GM12878 (cell line): Measurements from ENCODE around the gene GLIPR2. TPM values are rescaled to one million over a fixed set of nuclear protein-coding genes. Genes with fewer than 3 reads are reported as not detected.

Experiments used
- ATAC-seq: fragments of 200-7000 bp; cut with Tn5 transposase; 3 replicates; pipeline ENCODE4 v1.9.1; 2020; ENCODE audit warnings: mild to moderate bottlenecking, moderate library complexity
- BruUV-seq: library from RNA; stranded (reverse); fragments of 400-500 nt; replicated peaks from 2 replicates; lab custom pipeline; 2021; lab: Mats Ljungman, UMichigan
- CTCF ChIA-PET: fragments of 300-600 bp; sonication (Branson Sonifier 250); formaldehyde crosslinking; extraction: SDS; loops from one replicate; lab custom pipeline; 2021; ENCODE audit warnings: inconsistent platforms; lab: Yijun Ruan, JAX
- POLR2A ChIA-PET: fragments of 350-600 bp; formaldehyde crosslinking; extraction: SDS; loops from one replicate; lab custom pipeline; 2021; ENCODE audit warnings: inconsistent platforms; lab: Charles Lee
- RAD21 ChIA-PET: fragments of 300-600 bp; sonication (Branson Sonifier 250); formaldehyde crosslinking; loops from one replicate; lab custom pipeline; 2023; ENCODE audit warnings: antibody characterized with exemption; ENCODE audit not compliant: unreplicated experiment; lab: Charles Lee
- SMC1A ChIA-PET: fragments of 300-600 bp; sonication (Branson Sonifier 250); formaldehyde crosslinking; loops from one replicate; lab custom pipeline; 2023; ENCODE audit not compliant: unreplicated experiment, uncharacterized antibody; lab: Charles Lee
- DNase-seq: peaks from one replicate; pipeline ENCODE4 v3.0.0-alpha.2; 2011; ENCODE audit warnings: low read depth, low spot score
- FAIRE-seq: peaks from 3 replicates; lab custom pipeline; 2011; peaks lifted over from hg19 to GRCh38; lab: Jason Lieb, UNC
- H2AFZ ChIP-seq: 2 replicates; pipeline ENCODE4 v1.6.0; 2011; ENCODE audit warnings: low read depth, low read length, control low read depth; ENCODE audit not compliant: control insufficient read depth
- H3K27ac ChIP-seq: 2 replicates; pipeline ENCODE4 v1.5.1; 2011; ENCODE audit warnings: control low read depth; ENCODE audit not compliant: control insufficient read depth, insufficient read depth
- H3K27me3 ChIP-seq, 2 experiments: replicated peaks in 1 of 2; 2 replicates each; pipeline versions ENCODE4 v1.6.0 to v1.6.1; 2011; ENCODE audit warnings: low read length in 1 of 2; ENCODE audit not compliant: control insufficient read depth in 2 of 2, insufficient read depth in 2 of 2
- H3K36me3 ChIP-seq, 2 experiments: 2 replicates each; pipeline ENCODE4 v1.5.1; 2011; ENCODE audit warnings: low read length in 1 of 2; ENCODE audit not compliant: control insufficient read depth in 2 of 2, insufficient read depth in 2 of 2
- H3K4me1 ChIP-seq: 2 replicates; pipeline ENCODE4 v1.6.1; 2011; ENCODE audit warnings: mild to moderate bottlenecking, low read length, moderate library complexity, mixed read lengths; ENCODE audit not compliant: control insufficient read depth, insufficient read depth
- H3K4me2 ChIP-seq: 2 replicates; pipeline ENCODE4 v1.6.0; 2011; ENCODE audit warnings: control low read depth; ENCODE audit not compliant: control insufficient read depth, insufficient read depth
- H3K4me3 ChIP-seq: fragments of 200-600 bp; sonication (generic); 2 replicates; pipeline ENCODE4 v1.5.1; 2016
- H3K79me2 ChIP-seq: 2 replicates; pipeline ENCODE4 v1.6.0; 2011; ENCODE audit warnings: low read length; ENCODE audit not compliant: control insufficient read depth, insufficient read depth
- H3K9ac ChIP-seq: 2 replicates; pipeline ENCODE4 v1.8.0; 2011; ENCODE audit warnings: low read length, control low read depth, mixed read lengths; ENCODE audit not compliant: control insufficient read depth, insufficient read depth
- H3K9me3 ChIP-seq: replicated peaks from 3 replicates; pipeline ENCODE4 v1.5.1; 2011; ENCODE audit warnings: mild to moderate bottlenecking, low read length; ENCODE audit not compliant: control insufficient read depth, insufficient read depth
- H4K20me1 ChIP-seq: 2 replicates; pipeline ENCODE4 v1.6.0; 2011; ENCODE audit not compliant: control insufficient read depth, insufficient read depth
- CREM ChIP-seq: IDR thresholded peaks from 2 replicates; pipeline ENCODE4 v1.6.1; 2014; ENCODE audit warnings: antibody characterized with exemption, low read depth
- CUX1 ChIP-seq: IDR thresholded peaks from 2 replicates; pipeline ENCODE4 v1.6.1; 2012; ENCODE audit warnings: improper control_type of control experiment, low read depth, low read length; ENCODE audit not compliant: insufficient replicate concordance
- IKZF2 ChIP-seq, 2 experiments: fragments of 450-650 bp; IDR thresholded peaks; 2 replicates each; pipeline ENCODE4 v1.6.1; 2017; ENCODE audit warnings: mild to moderate bottlenecking in 2 of 2, moderate library complexity in 2 of 2
- NFXL1 ChIP-seq: fragments of 450-650 bp; IDR thresholded peaks from 2 replicates; pipeline ENCODE4 v1.6.1; 2017; ENCODE audit warnings: antibody characterized with exemption, mild to moderate bottlenecking, borderline replicate concordance
- NFYB ChIP-seq: IDR thresholded peaks from 2 replicates; pipeline ENCODE4 v1.6.1; 2011; ENCODE audit warnings: low read depth, mild to moderate bottlenecking, low read length, improper control_type of control experiment, moderate library complexity; ENCODE audit not compliant: insufficient read depth
- REST ChIP-seq: IDR thresholded peaks from 2 replicates; pipeline ENCODE4 v1.6.1; 2012; ENCODE audit warnings: mild to moderate bottlenecking, low read depth, low read length
- SRF ChIP-seq, 2 experiments: IDR thresholded peaks; 2 replicates each; pipeline ENCODE4 v1.6.1; 2011; ENCODE audit warnings: low read depth in 2 of 2, low read length in 2 of 2, mild to moderate bottlenecking in 1 of 2, moderate library complexity in 1 of 2
- ZNF687 ChIP-seq: fragments of 450-650 bp; IDR thresholded peaks from 2 replicates; pipeline ENCODE4 v1.6.1; 2017; ENCODE audit warnings: mild to moderate bottlenecking, moderate library complexity
- WGBS: methylation state at CpG from one replicate; pipeline ENCODE4 v1.1.6; 2016; ENCODE audit warnings: low lambda C conversion rate; ENCODE audit not compliant: insufficient replicate concordance, insufficient coverage; ENCODE audit errors: missing lambda C conversion rate; 5-methylcytosine and 5-hydroxymethylcytosine counted together
- in situ Hi-C: fragments of 300-500 bp; cut with MboI; formaldehyde crosslinking; loops from 9 replicates; pipeline ENCODE4 v1.14.3; 2018; ENCODE audit warnings: mixed read lengths
- intact Hi-C: fragments of 100-400 bp; cut with micrococcal nuclease; formaldehyde crosslinking; loops from one replicate; pipeline ENCODE4 v1.14.2; 2022; ENCODE audit not compliant: unreplicated experiment
- polyA plus RNA-seq, 11 experiments: library from polyadenylated mRNA; depleted of rRNA in 4 of 11; unstranded in 6 of 11; stranded (reverse) in 5 of 11; fragments of >200 nt; fragmentation: Nextera tagmentation in 4 of 11; fragmentation: Illumina TruSeq in 1 of 11; extraction: Ambion mirVana in 4 of 11; extraction: Trizol in 1 of 11; gene quantifications; 1 replicate in 1 of 11; 2 replicates in 10 of 11; pipeline versions ENCODE4 v1.2.1 to v1.2.3, GENCODE V29; 2011 to 2016; ENCODE audit warnings: inconsistent platforms in 2 of 11, missing spikeins in 2 of 11, low read depth in 1 of 11
- total RNA-seq, 4 experiments: library from RNA; depleted of rRNA in 3 of 4; stranded (reverse); fragments of >200 nt in 3 of 4; fragmentation: Illumina TruSeq in 1 of 4; extraction: Trizol in 1 of 4; gene quantifications; 2 replicates each; pipeline versions ENCODE4 v1.2.1 to v1.2.3, GENCODE V29; 2013 to 2021

The GLIPR2 gene
- total and polyA plus RNA-seq, 10 of the 15 experiments (the other 5 are each of a cell fraction or from before 2014, with no cell fraction given), result 0.41 to 3.5 (median 2.2) TPM

GRCh38 chr9:36163786-36164170 lies 27.2 kb downstream of the GLIPR2 start (continued):
- TF ChIP-seq REST, result no peak

- in situ Hi-C loops (no loop called here), intact Hi-C loops (loop anchor here (10.0 kb wide), 1 partner anchor 130 kb away; the partner anchor contains the start of gene RECK)
- SMC1A ChIA-PET, result interaction anchor here (1.1 to 9.1 kb wide), 2 partner anchors 14 to 62 kb away, joined by 4 to 134 read pairs; no protein-coding TSS in a partner anchor
- H3K79me2 ChIP-seq, result no peaks in the 10 kb centered on the region
- H3K36me3 ChIP-seq, result no peaks in the 10 kb centered on the region
- no peak overlapping the region for H2AFZ ChIP-seq
- no peak overlapping the region for H3K9ac ChIP-seq
- RAD21 ChIA-PET, result interaction anchor here (7.2 kb wide), 1 partner anchor 62 kb away, joined by 105 read pairs; no protein-coding TSS in a partner anchor
- H3K27ac ChIP-seq, result no peak overlapping the region
- no peak overlapping the region for H3K4me2 ChIP-seq
- BruUV-seq, result no TSS peak
- no peak overlapping the region for H3K4me3 ChIP-seq
- FAIRE-seq (no peak), ATAC-seq (no peak), DNase-seq (no peak)
- 69% methylated on average over 6 of the region's 6 CpGs for WGBS
- no peaks in the 10 kb centered on the region for H3K9me3 ChIP-seq
- CTCF ChIA-PET, result interaction anchor here (0.7 to 7.8 kb wide), 11 partner anchors 8 to 165 kb away, joined by 3 to 258 read pairs (median 5); no protein-coding TSS in a partner anchor
- POLR2A ChIA-PET, result no interaction called here
- H3K4me1 ChIP-seq, result peaks cover 3% of the 10 kb centered on the region; the same call in 1 of the 2 replicates
- no peaks in the 10 kb centered on the region for H4K20me1 ChIP-seq
- no peaks in the 10 kb centered on the region; a peak in 2 of 4 replicates for H3K27me3 ChIP-seq
- no peak for TF ChIP-seq IKZF2 (IDR thresholded peaks at IDR 0.05)
- no peak for TF ChIP-seq CREM
- TF ChIP-seq CUX1, result no peak
- no peak for TF ChIP-seq SRF (IDR thresholded peaks at IDR 0.05; ENCODE audit: low read depth in 2 of 2, low read length in 2 of 2)
- no peak for TF ChIP-seq NFYB
- TF ChIP-seq NFXL1, result no peak
- TF ChIP-seq ZNF687, result no peak
These were observed 27.8 kb downstream of the GLIPR2 start for GRCh38 chr9:36164372-36164771.
